Psoas muscle (tissue), 8 donors: Measurements from ENCODE around the gene HDGF. TPM values are rescaled to one million over a fixed set of nuclear protein-coding genes. Genes with fewer than 3 reads are reported as not detected.

Source experiments
- ATAC-seq, 4 donors: fragments of 200-7000 bp; cut with Tn5 transposase; one replicate each; pipeline ENCODE4 v1.9.1; 2020; ENCODE audit warnings: moderate library complexity in 3 of 4, mild to moderate bottlenecking in 2 of 4
- DNase-seq, 2 donors: peaks; one replicate each; pipeline ENCODE4 v3.0.0-alpha.2; 2020
- H3K27ac ChIP-seq: fragments of 200-600 bp; one replicate; pipeline ENCODE4 v1.8.0; 2022
- H3K27me3 ChIP-seq, 3 donors: fragments of 200-600 bp in 1 of 3; one replicate each; pipeline versions ENCODE4 v1.6.1 to v1.8.0; 2013 to 2022; ENCODE audit warnings: low read length in 2 of 3, mild to moderate bottlenecking in 2 of 3, moderate library complexity in 1 of 3; ENCODE audit not compliant: insufficient read depth in 3 of 3
- H3K36me3 ChIP-seq, 2 donors: fragments of 200-600 bp in 1 of 2; one replicate each; pipeline versions ENCODE4 v1.6.1 to v1.8.0; 2013 to 2022; ENCODE audit warnings: low read depth in 1 of 2, mild to moderate bottlenecking in 1 of 2, moderate library complexity in 1 of 2; ENCODE audit not compliant: insufficient read depth in 1 of 2
- H3K4me1 ChIP-seq: fragments of 200-600 bp; one replicate; pipeline ENCODE4 v1.8.0; 2022
- H3K4me3 ChIP-seq: fragments of 200-600 bp; one replicate; pipeline ENCODE4 v1.8.0; 2022; ENCODE audit warnings: mild to moderate bottlenecking
- H3K9me3 ChIP-seq: fragments of 200-600 bp; one replicate; pipeline ENCODE4 v1.8.0; 2022
- CTCF ChIP-seq: fragments of 200-600 bp; IDR thresholded peaks from one replicate; pipeline ENCODE4 v1.8.0; 2022; ENCODE audit warnings: antibody characterized with exemption
- WGBS, 3 donors: extraction: QIAGEN DNeasy Blood & Tissue Kit; methylation state at CpG; one replicate each; pipeline versions ENCODE4 v1.1.6 to v1.1.7; 2013; 5-methylcytosine and 5-hydroxymethylcytosine counted together
- intact Hi-C, 2 donors: fragments of 100-400 bp; cut with DNase I; formaldehyde crosslinking; loops; one replicate each; pipeline versions ENCODE4 v1.11.0 to v1.14.2; 2022
- polyA plus RNA-seq, 3 donors: library from polyadenylated mRNA; stranded (reverse); fragments of 200-250 nt; gene quantifications; one replicate each; pipeline ENCODE4 v1.2.3, GENCODE V29; 2013
- total RNA-seq, 4 donors: library from RNA; stranded (reverse); fragmentation: NEBNext Ultra II Directional in 2 of 4; extraction: Animal tissue kit (Norgen Biotek cat#: 25700) in 2 of 4; gene quantifications; one replicate each; pipeline versions ENCODE4 v1.2.1 to v1.2.4, GENCODE V29; 2021 to 2023
- donor health status: healthy with polysubstance abuse.
- donor health status: DM: no; HTN: no; CAD: no; lungs with moderate emphysema.
- donor health status: Bipolar disorder and iron deficiency.
- donor health status: healthy.
- donor health status: DM: yes; HTN: yes; CAD: no.
- donor health status: DM: no; HTN: no; CAD: no.
- donor health status: DM: no; HTN: no; CAD: no.
- donor health status: DM: yes; HTN: yes; CAD: no.

HDGF gene
- total and polyA plus RNA-seq, 7 donors, result 161 to 367 (median 198) TPM

- no peak for TF ChIP-seq CTCF
- DNase-seq (no peak), ATAC-seq (peak in 1 of 4 donors; percentile 13)
- Histone ChIP-seq H3K4me3 (no peak overlapping the region), H3K27ac (no peak overlapping the region), H3K9me3 (no peaks in the 10 kb centered on the region), H3K36me3 (peaks cover 5 to 93% of the 10 kb centered on the region in 2 donors), H3K27me3 (no peaks in the 10 kb centered on the region), H3K4me1 (peaks cover 5% of the 10 kb centered on the region)
- intact Hi-C loops, result no loop called here
- 88 to 91% (median 91%) methylated on average over 10 of the region's 10 CpGs for WGBS, 3 donors
Measured at GRCh38 chr1:156786640-156787039, 35.2 kb upstream of the HDGF start.

GRCh38 chr1:156785458-156785857 lies 34.0 kb upstream of the HDGF start:
- Histone ChIP-seq H3K9me3 (no peaks in the 10 kb centered on the region), H3K27me3 (no peaks in the 10 kb centered on the region), H3K27ac (no peak overlapping the region), H3K36me3 (peaks cover 5 to 81% of the 10 kb centered on the region in 2 donors), H3K4me3 (no peak overlapping the region), H3K4me1 (peaks cover 15% of the 10 kb centered on the region)
- 72 to 84% (median 83%) methylated on average over 6 of the region's 6 CpGs for WGBS, 3 donors
- ATAC-seq, result no peak
- no peak for TF ChIP-seq CTCF
- intact Hi-C loops, result no loop called here
- no peak for DNase-seq

GRCh38 chr1:156781585-156782186 lies 30.2 kb upstream of the HDGF start:
- ATAC-seq (peak; percentile 56 to 72 (median 70)), DNase-seq (no peak)
- Histone ChIP-seq H3K9me3 (no peaks in the 10 kb centered on the region), H3K4me3 (no peak overlapping the region), H3K27ac (no peak overlapping the region), H3K4me1 (peaks cover 26% of the 10 kb centered on the region), H3K36me3 (peaks cover 5 to 44% of the 10 kb centered on the region in 2 donors), H3K27me3 (no peaks in the 10 kb centered on the region)
- intact Hi-C loops, result no loop called here
- no peak for TF ChIP-seq CTCF

GRCh38 chr1:156777573-156777972 lies 26.1 kb upstream of the HDGF start:
- no peak for TF ChIP-seq CTCF
- H3K9me3 ChIP-seq, result no peaks in the 10 kb centered on the region
- no peak overlapping the region for H3K4me3 ChIP-seq
- peaks cover 43% of the 10 kb centered on the region for H3K4me1 ChIP-seq
- no peaks in the 10 kb centered on the region for H3K27me3 ChIP-seq
- 55 to 74% (median 69%) methylated on average over 1 of the region's 1 CpG for WGBS, 3 donors
- H3K27ac ChIP-seq, result no peak overlapping the region
- DNase-seq (no peak), ATAC-seq (no peak)
- peaks cover 5 to 6% of the 10 kb centered on the region in 2 donors for H3K36me3 ChIP-seq
- intact Hi-C loops, result no loop called here

- TF ChIP-seq CTCF, result no peak
- intact Hi-C loops, result no loop called here
Measured at GRCh38 chr1:156776942-156777341, 25.5 kb upstream of the HDGF start.

More at GRCh38 chr1:156776942-156777341, 25.5 kb upstream of the HDGF start:
- WGBS, 3 donors, result 45 to 59% (median 50%) methylated on average over 4 of the region's 4 CpGs
- Histone ChIP-seq H3K9me3 (no peaks in the 10 kb centered on the region), H3K4me3 (no peak overlapping the region), H3K27me3 (no peaks in the 10 kb centered on the region), H3K27ac (no peak overlapping the region), H3K36me3 (peaks cover 4 to 5% of the 10 kb centered on the region in 2 donors), H3K4me1 (peaks cover 47% of the 10 kb centered on the region)
- no peak for DNase-seq
- peak in 1 of 4 donors; percentile 20 for ATAC-seq
